Measurements from ENCODE around the gene HBE1. TPM values are rescaled to one million over a fixed set of nuclear protein-coding genes. Genes with fewer than 3 reads are reported as not detected.

Gene HBE1
- total RNA-seq, 4 donors from 2014 or later: 4.2 TPM; not detected in 3

DNA sequence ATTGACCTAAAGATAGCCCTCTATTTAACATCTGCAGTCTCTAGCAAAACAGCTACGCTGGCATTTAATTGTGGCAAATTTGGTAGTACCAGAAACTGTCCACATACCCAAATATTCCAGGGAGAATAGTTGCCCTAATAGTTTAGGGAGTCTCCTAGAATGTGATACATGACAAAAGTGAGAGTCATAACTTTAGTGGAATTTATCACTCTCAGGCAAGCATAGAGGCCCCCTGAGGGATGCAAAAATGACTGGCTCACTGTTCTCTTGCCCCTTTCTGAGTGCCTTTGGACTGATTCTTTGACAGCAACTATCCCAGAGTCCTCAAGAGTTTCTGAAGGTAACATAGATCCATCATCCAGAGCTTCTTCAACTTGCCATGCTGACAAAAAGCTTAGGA lies 34.3 kb upstream of the HBE1 start:
- Histone ChIP-seq H3K36me3 (no peaks in the 10 kb centered on the region), H3K4me3 (no peak overlapping the region), H3K27me3 (no peaks in the 10 kb centered on the region), H3K4me1 (no peaks in the 10 kb centered on the region), H3K27ac (no peak overlapping the region), H3K9me3 (no peaks in the 10 kb centered on the region)
- intact Hi-C loops (cut with DNase I; ENCODE audit: low total_unique reads): no loop called here
- DNase-seq: no peak
- TF ChIP-seq, protein P1, sequence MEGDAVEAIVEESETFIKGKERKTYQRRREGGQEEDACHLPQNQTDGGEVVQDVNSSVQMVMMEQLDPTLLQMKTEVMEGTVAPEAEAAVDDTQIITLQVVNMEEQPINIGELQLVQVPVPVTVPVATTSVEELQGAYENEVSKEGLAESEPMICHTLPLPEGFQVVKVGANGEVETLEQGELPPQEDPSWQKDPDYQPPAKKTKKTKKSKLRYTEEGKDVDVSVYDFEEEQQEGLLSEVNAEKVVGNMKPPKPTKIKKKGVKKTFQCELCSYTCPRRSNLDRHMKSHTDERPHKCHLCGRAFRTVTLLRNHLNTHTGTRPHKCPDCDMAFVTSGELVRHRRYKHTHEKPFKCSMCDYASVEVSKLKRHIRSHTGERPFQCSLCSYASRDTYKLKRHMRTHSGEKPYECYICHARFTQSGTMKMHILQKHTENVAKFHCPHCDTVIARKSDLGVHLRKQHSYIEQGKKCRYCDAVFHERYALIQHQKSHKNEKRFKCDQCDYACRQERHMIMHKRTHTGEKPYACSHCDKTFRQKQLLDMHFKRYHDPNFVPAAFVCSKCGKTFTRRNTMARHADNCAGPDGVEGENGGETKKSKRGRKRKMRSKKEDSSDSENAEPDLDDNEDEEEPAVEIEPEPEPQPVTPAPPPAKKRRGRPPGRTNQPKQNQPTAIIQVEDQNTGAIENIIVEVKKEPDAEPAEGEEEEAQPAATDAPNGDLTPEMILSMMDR (IDR thresholded peaks at IDR 0.05): no peak
- TF ChIP-seq POLR2A (IDR thresholded peaks at IDR 0.05): no peak

DNA sequence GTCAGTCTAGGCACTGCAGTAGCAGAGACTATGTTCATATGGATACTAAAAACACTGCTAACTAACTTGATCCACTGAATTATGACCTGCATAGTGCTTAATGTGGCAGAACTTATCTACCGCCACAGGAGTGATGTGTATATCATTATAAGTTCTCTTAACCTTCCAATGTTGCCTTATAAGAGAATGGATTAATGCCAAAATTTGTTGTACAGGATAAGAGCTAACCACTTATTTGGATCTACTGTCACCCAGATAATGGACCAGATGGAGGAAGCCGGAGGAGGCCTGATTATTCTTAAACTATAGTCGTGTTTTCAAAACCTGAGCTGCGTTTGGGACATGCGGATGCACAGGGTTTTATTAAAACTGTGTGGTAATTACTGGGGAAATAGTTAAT lies 33.9 kb upstream of the HBE1 start:
- DNase-seq: no peak
- H3K9me3 ChIP-seq: no peaks in the 10 kb centered on the region
- intact Hi-C loops (cut with DNase I; ENCODE audit: low total_unique reads): no loop called here
- TF ChIP-seq, protein P1 (IDR thresholded peaks at IDR 0.05): no peak
- TF ChIP-seq POLR2A (IDR thresholded peaks at IDR 0.05): no peak
- H3K4me1 ChIP-seq: no peaks in the 10 kb centered on the region
- H3K27me3 ChIP-seq: no peaks in the 10 kb centered on the region
- H3K36me3 ChIP-seq: no peaks in the 10 kb centered on the region
- H3K27ac ChIP-seq: no peak overlapping the region
- H3K4me3 ChIP-seq: no peak overlapping the region

DNA sequence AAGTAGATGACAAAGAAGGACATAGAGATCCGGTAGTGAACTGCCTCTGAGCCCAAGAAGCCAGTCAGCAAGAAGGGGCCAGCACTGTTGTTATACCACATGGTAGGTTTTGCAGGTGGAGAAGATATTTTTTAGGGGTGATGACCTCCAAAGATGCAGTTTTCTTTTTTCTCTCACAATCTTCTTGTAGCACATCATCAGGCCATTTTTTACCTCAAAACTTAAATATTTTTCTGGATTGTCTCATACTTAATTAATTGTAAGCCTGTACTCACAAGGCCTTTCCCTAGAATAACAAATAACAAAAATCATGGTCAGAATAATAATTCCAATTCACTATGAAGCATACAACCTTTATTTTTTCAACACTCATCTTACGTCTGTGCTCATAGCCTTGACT lies 32.1 kb upstream of the HBE1 start, which contains the start of gene OR51B4:
TSS of gene OR51B4 (minus strand) at position 101 of the 400 bp plus-strand sequence. CDS start at position 101, 0 bp downstream.
- DNase-seq: no peak
- no peaks in the 10 kb centered on the region for H3K27me3 ChIP-seq
- no peak for TF ChIP-seq POLR2A (IDR thresholded peaks at IDR 0.05)
- TF ChIP-seq, protein P1 (IDR thresholded peaks at IDR 0.05): no peak
- H3K27ac ChIP-seq: no peak within 1 kb of the TSS
- intact Hi-C loops (cut with DNase I; ENCODE audit: low total_unique reads): no loop called here
- no peaks in the 10 kb centered on the region for H3K36me3 ChIP-seq
- H3K4me3 ChIP-seq: no peak within 1 kb of the TSS
- H3K4me1 ChIP-seq: no peaks in the 10 kb centered on the region
- H3K9me3 ChIP-seq: no peaks in the 10 kb centered on the region

DNA sequence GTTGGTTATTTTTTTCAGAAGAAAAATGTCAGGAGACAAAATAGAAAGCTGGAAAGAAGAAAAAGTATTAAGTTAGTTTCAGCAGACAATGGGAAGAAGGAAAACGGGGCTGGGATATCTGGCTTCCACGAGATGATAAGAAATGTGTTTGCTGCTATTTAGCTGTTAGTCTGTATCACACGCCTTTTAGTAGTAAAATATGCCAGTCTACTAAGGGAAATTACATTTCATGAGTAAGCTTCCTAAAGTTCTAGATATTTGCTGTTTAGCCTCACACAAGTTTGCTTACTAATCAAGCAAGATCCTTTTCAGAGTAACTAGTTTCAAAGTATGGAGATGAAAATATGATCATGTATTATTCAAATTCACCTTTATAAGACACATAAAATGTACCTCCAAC lies 30.5 kb upstream of the HBE1 start:
- no peak for DNase-seq
- TF ChIP-seq, protein P1 (IDR thresholded peaks at IDR 0.05): no peak
- no peak for TF ChIP-seq POLR2A (IDR thresholded peaks at IDR 0.05)
- no peaks in the 10 kb centered on the region for H3K36me3 ChIP-seq
- intact Hi-C loops (cut with DNase I; ENCODE audit: low total_unique reads): no loop called here
- H3K27me3 ChIP-seq: no peaks in the 10 kb centered on the region
- H3K27ac ChIP-seq: no peak overlapping the region
- no peak overlapping the region for H3K4me3 ChIP-seq
- H3K9me3 ChIP-seq: no peaks in the 10 kb centered on the region
- no peaks in the 10 kb centered on the region for H3K4me1 ChIP-seq

DNA sequence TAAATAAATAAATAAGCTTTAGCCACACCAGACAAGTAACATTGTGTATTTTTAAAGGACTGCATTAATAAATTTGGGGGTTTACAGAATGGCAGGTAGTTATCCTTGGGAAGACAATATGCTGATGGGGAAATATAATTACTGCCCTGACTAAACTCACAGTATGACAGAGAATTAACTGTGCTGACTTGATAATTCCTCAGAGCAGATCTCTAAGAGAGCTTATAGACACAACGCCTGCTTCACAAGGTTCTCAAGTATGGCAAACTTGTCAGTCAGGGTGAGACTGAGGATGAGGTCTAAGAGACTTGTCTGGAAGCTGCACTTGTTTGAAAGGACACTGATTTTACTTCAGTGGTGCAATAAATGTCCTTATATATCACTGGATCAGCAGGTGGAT lies 28.7 kb upstream of the HBE1 start:
- Histone ChIP-seq H3K4me3 (no peak overlapping the region), H3K27ac (no peak overlapping the region), H3K9me3 (no peaks in the 10 kb centered on the region), H3K27me3 (no peaks in the 10 kb centered on the region), H3K4me1 (no peaks in the 10 kb centered on the region), H3K36me3 (no peaks in the 10 kb centered on the region)
- TF ChIP-seq POLR2A (IDR thresholded peaks at IDR 0.05): no peak
- TF ChIP-seq, protein P1 (IDR thresholded peaks at IDR 0.05): no peak
- intact Hi-C loops (cut with DNase I; ENCODE audit: low total_unique reads): no loop called here
- DNase-seq: no peak
